Chondrocyte (in vitro differentiated cells): ENCODE results near the gene STXBP5L. TPM values are rescaled to one million over a fixed set of nuclear protein-coding genes. Genes with fewer than 3 reads are reported as not detected.
"Not testable (repeated sequence)": the region's sequence is repeated elsewhere in the genome, so short reads cannot be mapped to it uniquely, and the experiment has no call there.

ENCODE experiments used
- DNase-seq: peaks from one replicate; pipeline ENCODE4 v3.0.0; 2021; ENCODE audit warnings: mixed read lengths, low spot score
- H3K27ac Mint-ChIP-seq: one replicate; pipeline ENCODE4 v1.8.0; 2021; ENCODE audit warnings: mild to moderate bottlenecking, moderate library complexity, mixed read lengths; ENCODE audit not compliant: unreplicated experiment
- H3K27me3 Mint-ChIP-seq: 2 replicates; pipeline ENCODE4 v1.8.0; 2021; ENCODE audit warnings: low read depth, mixed read lengths
- H3K36me3 Mint-ChIP-seq: 2 replicates; pipeline ENCODE4 v1.8.0; 2021; ENCODE audit warnings: low read depth, mixed read lengths
- H3K4me1 Mint-ChIP-seq: 2 replicates; pipeline ENCODE4 v1.8.0; 2021; ENCODE audit warnings: low read depth, mild to moderate bottlenecking, mixed read lengths
- H3K4me3 Mint-ChIP-seq: one replicate; pipeline ENCODE4 v1.8.0; 2021; ENCODE audit warnings: mild to moderate bottlenecking, moderate library complexity, mixed read lengths; ENCODE audit not compliant: unreplicated experiment
- H3K9me3 Mint-ChIP-seq: 2 replicates; pipeline ENCODE4 v1.8.0; 2021; ENCODE audit warnings: low read depth, mixed read lengths
- CTCF ChIP-seq: fragments of 200-600 bp; sonication (generic); IDR thresholded peaks from 2 replicates; pipeline ENCODE4 v1.5.0; 2021; ENCODE audit warnings: antibody characterized with exemption, mild to moderate bottlenecking, moderate library complexity
- total RNA-seq: library from RNA; stranded (reverse); gene quantifications from 3 replicates; pipeline ENCODE4 v1.2.1, GENCODE V29; 2021

STXBP5L gene
- total RNA-seq, 1 donor from 2014 or later: not detected

GRCh38 chr3:121165397-121165837, 257.4 kb downstream of the STXBP5L start:
- no peaks in the 10 kb centered on the region for H3K36me3 Mint-ChIP-seq
- no peak overlapping the region for H3K4me3 Mint-ChIP-seq
- peaks cover 5% of the 10 kb centered on the region for H3K27me3 Mint-ChIP-seq
- H3K9me3 Mint-ChIP-seq: peaks cover 17% of the 10 kb centered on the region
- no peak for DNase-seq
- H3K4me1 Mint-ChIP-seq: no peaks in the 10 kb centered on the region
- TF ChIP-seq CTCF: no peak
- no peak overlapping the region for H3K27ac Mint-ChIP-seq

- no peak overlapping the region for H3K27ac Mint-ChIP-seq
- no peaks in the 10 kb centered on the region for H3K36me3 Mint-ChIP-seq
- H3K27me3 Mint-ChIP-seq: peaks cover 5% of the 10 kb centered on the region
- H3K9me3 Mint-ChIP-seq: peaks cover 31% of the 10 kb centered on the region
- DNase-seq: no peak
- H3K4me1 Mint-ChIP-seq: no peaks in the 10 kb centered on the region
- H3K4me3 Mint-ChIP-seq: no peak overlapping the region
- TF ChIP-seq CTCF: no peak
Measured at GRCh38 chr3:121167374-121168139, 259.6 kb downstream of the STXBP5L start.

- no peaks in the 10 kb centered on the region for H3K36me3 Mint-ChIP-seq
- peak overlapping the region; percentile 62 for H3K27ac Mint-ChIP-seq
- peaks cover 3% of the 10 kb centered on the region for H3K27me3 Mint-ChIP-seq
- peaks cover 11% of the 10 kb centered on the region for H3K4me1 Mint-ChIP-seq
- DNase-seq: no peak
- no peak overlapping the region for H3K4me3 Mint-ChIP-seq
- H3K9me3 Mint-ChIP-seq: peaks cover 37% of the 10 kb centered on the region
- no peak for TF ChIP-seq CTCF
Measured at GRCh38 chr3:121175083-121175482, 267.1 kb downstream of the STXBP5L start.

- not testable (repeated sequence) for H3K4me3 Mint-ChIP-seq, H3K27me3 Mint-ChIP-seq, H3K4me1 Mint-ChIP-seq, H3K27ac Mint-ChIP-seq, H3K36me3 Mint-ChIP-seq
- H3K9me3 Mint-ChIP-seq: peaks cover 23% of the 10 kb centered on the region
- DNase-seq: peak; percentile 59
Measured at GRCh38 chr3:121190626-121191025, 282.6 kb downstream of the STXBP5L start.

- H3K4me3 Mint-ChIP-seq: no peak overlapping the region
- DNase-seq: no peak
- no peaks in the 10 kb centered on the region for H3K36me3 Mint-ChIP-seq
- H3K9me3 Mint-ChIP-seq: peaks cover 9% of the 10 kb centered on the region
- TF ChIP-seq CTCF: no peak
- no peak overlapping the region for H3K27ac Mint-ChIP-seq
- peaks cover 7% of the 10 kb centered on the region for H3K27me3 Mint-ChIP-seq
- no peaks in the 10 kb centered on the region for H3K4me1 Mint-ChIP-seq
Measured at GRCh38 chr3:121202573-121202972, 294.6 kb downstream of the STXBP5L start.

GRCh38 chr3:121223116-121223515, 315.1 kb downstream of the STXBP5L start:
- no peak for DNase-seq
- no peaks in the 10 kb centered on the region for H3K27me3 Mint-ChIP-seq
- H3K36me3 Mint-ChIP-seq: no peaks in the 10 kb centered on the region
- no peaks in the 10 kb centered on the region for H3K4me1 Mint-ChIP-seq
- no peak overlapping the region for H3K4me3 Mint-ChIP-seq
- no peak for TF ChIP-seq CTCF
- H3K9me3 Mint-ChIP-seq: no peaks in the 10 kb centered on the region
- no peak overlapping the region for H3K27ac Mint-ChIP-seq
